GM18867 (cell line): ENCODE results near the gene TFEC.

ENCODE experiments used
- ATAC-seq: cut with Tn5 transposase; IDR thresholded peaks from one replicate; pipeline ENCODE4 v1.9.1; 2021; ENCODE audit warnings: mild to moderate bottlenecking, moderate library complexity; ENCODE audit not compliant: unreplicated experiment

Gene TFEC

GRCh38 chr7:115995701-115996100 lies 34.9 kb downstream of the TFEC start:
- no peak for ATAC-seq

GRCh38 chr7:115988401-115988800 lies 42.2 kb downstream of the TFEC start:
- ATAC-seq = no peak

- ATAC-seq = no peak
Measured at GRCh38 chr7:115987486-115987885, 43.1 kb downstream of the TFEC start.

GRCh38 chr7:115984105-115984504 lies 46.5 kb downstream of the TFEC start:
- no peak for ATAC-seq

- ATAC-seq = no peak
Measured at GRCh38 chr7:115980159-115980558, 50.4 kb downstream of the TFEC start.

- ATAC-seq = no peak
Measured at GRCh38 chr7:115976651-115977050, 53.9 kb downstream of the TFEC start.

GRCh38 chr7:115975766-115976165 lies 54.8 kb downstream of the TFEC start:
- no peak for ATAC-seq

GRCh38 chr7:115973406-115973805 lies 57.2 kb downstream of the TFEC start:
- ATAC-seq = no peak

- ATAC-seq = no peak
Measured at GRCh38 chr7:115971506-115971905, 59.1 kb downstream of the TFEC start.

- ATAC-seq = no peak
Measured at GRCh38 chr7:115968596-115968995, 62.0 kb downstream of the TFEC start.

GRCh38 chr7:115968171-115968570 lies 62.4 kb downstream of the TFEC start:
- ATAC-seq = no peak

- no peak for ATAC-seq
Measured at GRCh38 chr7:115965796-115966475, 64.6 kb downstream of the TFEC start.

- no peak for ATAC-seq
Measured at GRCh38 chr7:115965236-115965635, 65.3 kb downstream of the TFEC start.

- no peak for ATAC-seq
Measured at GRCh38 chr7:115964799-115965198, 65.8 kb downstream of the TFEC start.

GRCh38 chr7:115962340-115962739 lies 68.2 kb downstream of the TFEC start:
- no peak for ATAC-seq

- no peak for ATAC-seq
Measured at GRCh38 chr7:115953592-115954255, 76.8 kb downstream of the TFEC start.

- ATAC-seq = no peak
Measured at GRCh38 chr7:115952832-115953231, 77.7 kb downstream of the TFEC start.

- ATAC-seq = no peak
Measured at GRCh38 chr7:115951547-115951946, 79.0 kb downstream of the TFEC start.

GRCh38 chr7:115941703-115942268 lies 88.8 kb downstream of the TFEC start:
- no peak for ATAC-seq

GRCh38 chr7:115940460-115941060 lies 90.0 kb downstream of the TFEC start:
- no peak for ATAC-seq

- no peak for ATAC-seq
Measured at GRCh38 chr7:115937960-115938359, 92.6 kb downstream of the TFEC start.

GRCh38 chr7:115933471-115933870 lies 97.1 kb downstream of the TFEC start:
- ATAC-seq = no peak
